ENCODE measurements around the gene ITGA6. TPM values are rescaled to one million over a fixed set of nuclear protein-coding genes. Genes with fewer than 3 reads are reported as not detected.
A peak's percentile ranks its signal among the peaks of the same experiment; 100 is the strongest.

The ITGA6 gene
- total and polyA plus RNA-seq, 5 donors from 2014 or later = 39.2 to 68.5 (median 50.3) TPM

- no peak overlapping the region for H3K4me3 ChIP-seq (ENCODE audit: low read depth, low read length)
- H3K9me3 ChIP-seq (ENCODE audit: control insufficient read depth in 2 of 2, low read length in 2 of 2) = no peaks in the 10 kb centered on the region
- H3K36me3 Mint-ChIP-seq = no peaks in the 10 kb centered on the region
- no peaks in the 10 kb centered on the region for H3K36me3 ChIP-seq (ENCODE audit: control insufficient read depth, insufficient read depth, low read length)
- no peaks in the 10 kb centered on the region for H3K4me1 ChIP-seq (ENCODE audit: control insufficient read depth, insufficient read depth, low read length, poor library complexity, severe bottlenecking)
- H3K4me1 Mint-ChIP-seq = no peaks in the 10 kb centered on the region
- no peak overlapping the region for H3K27ac Mint-ChIP-seq
- DNase-seq (no peak), ATAC-seq (ENCODE audit: low read depth in 2 of 2) (no peak)
- no peaks in the 10 kb centered on the region for H3K27me3 Mint-ChIP-seq
- no peak overlapping the region for H3K4me3 Mint-ChIP-seq
- peaks cover 4% of the 10 kb centered on the region for H3K27me3 ChIP-seq (ENCODE audit: control insufficient read depth, insufficient read depth, low read length)
- H3K9me3 Mint-ChIP-seq = no peaks in the 10 kb centered on the region
- no peak overlapping the region for H3K27ac ChIP-seq (ENCODE audit: insufficient read depth, low read length, poor library complexity, severe bottlenecking)
Observed at GRCh38 chr2:172397148-172397834, 30.1 kb upstream of the ITGA6 start.

- H3K4me3 Mint-ChIP-seq = no peak overlapping the region
- Histone ChIP-seq H3K4me3 (ENCODE audit: low read depth, low read length) (no peak overlapping the region), H3K27me3 (ENCODE audit: control insufficient read depth, insufficient read depth, low read length) (peaks cover 4% of the 10 kb centered on the region), H3K27ac (ENCODE audit: insufficient read depth, low read length, poor library complexity, severe bottlenecking) (no peak overlapping the region), H3K36me3 (ENCODE audit: control insufficient read depth, insufficient read depth, low read length) (no peaks in the 10 kb centered on the region), H3K4me1 (ENCODE audit: control insufficient read depth, insufficient read depth, low read length, poor library complexity, severe bottlenecking) (no peaks in the 10 kb centered on the region), H3K9me3 (ENCODE audit: control insufficient read depth in 2 of 2, low read length in 2 of 2) (no peaks in the 10 kb centered on the region)
- DNase-seq (no peak), ATAC-seq (ENCODE audit: low read depth in 2 of 2) (no peak)
- H3K9me3 Mint-ChIP-seq = no peaks in the 10 kb centered on the region
- no peaks in the 10 kb centered on the region for H3K36me3 Mint-ChIP-seq
- no peaks in the 10 kb centered on the region for H3K27me3 Mint-ChIP-seq
- no peak overlapping the region for H3K27ac Mint-ChIP-seq
- no peaks in the 10 kb centered on the region for H3K4me1 Mint-ChIP-seq
Observed at GRCh38 chr2:172398440-172398839, 28.9 kb upstream of the ITGA6 start.

DNA sequence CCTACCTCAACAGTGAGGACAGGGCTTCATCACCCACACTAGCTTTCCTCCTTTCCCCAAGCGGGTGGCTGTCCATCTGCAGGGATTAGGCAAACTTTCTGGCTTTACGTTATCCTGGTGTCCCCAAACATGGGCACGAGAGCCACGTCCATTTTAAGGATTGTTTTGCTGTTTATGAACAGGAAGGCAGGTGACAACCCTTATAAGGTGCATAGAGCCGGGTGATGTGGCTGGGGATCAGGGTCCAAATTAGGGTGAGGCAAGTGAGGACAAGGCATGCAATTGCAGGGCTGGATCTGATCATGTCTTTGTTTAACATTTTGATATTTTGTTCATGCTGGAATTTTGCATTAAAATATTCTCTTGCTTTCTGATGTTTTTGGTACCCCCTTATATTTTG is 27.6 kb upstream of the ITGA6 start:
- H3K27ac Mint-ChIP-seq = no peak overlapping the region
- peaks cover 3% of the 10 kb centered on the region for H3K27me3 Mint-ChIP-seq
- Histone ChIP-seq H3K9me3 (ENCODE audit: control insufficient read depth in 2 of 2, low read length in 2 of 2) (no peaks in the 10 kb centered on the region), H3K36me3 (ENCODE audit: control insufficient read depth, insufficient read depth, low read length) (no peaks in the 10 kb centered on the region), H3K27me3 (ENCODE audit: control insufficient read depth, insufficient read depth, low read length) (peaks cover 4% of the 10 kb centered on the region), H3K4me1 (ENCODE audit: control insufficient read depth, insufficient read depth, low read length, poor library complexity, severe bottlenecking) (no peaks in the 10 kb centered on the region), H3K4me3 (ENCODE audit: low read depth, low read length) (no peak overlapping the region), H3K27ac (ENCODE audit: insufficient read depth, low read length, poor library complexity, severe bottlenecking) (no peak overlapping the region)
- peak overlapping the region in 1 of 4 donors; percentile 21 for H3K4me3 Mint-ChIP-seq
- H3K9me3 Mint-ChIP-seq = no peaks in the 10 kb centered on the region
- no peak for DNase-seq
- no peak for ATAC-seq (ENCODE audit: low read depth in 2 of 2)
- no peaks in the 10 kb centered on the region for H3K36me3 Mint-ChIP-seq
- no peaks in the 10 kb centered on the region for H3K4me1 Mint-ChIP-seq

- Mint-ChIP-seq H3K27me3 (peaks cover 20% of the 10 kb centered on the region), H3K27ac (no peak overlapping the region)
- no peak for ATAC-seq (ENCODE audit: low read depth in 2 of 2)
Observed at GRCh38 chr2:172402198-172402597, 25.2 kb upstream of the ITGA6 start.

GRCh38 chr2:172403402-172403801 is 24.0 kb upstream of the ITGA6 start:
- H3K27me3 Mint-ChIP-seq = peaks cover 32% of the 10 kb centered on the region

More at GRCh38 chr2:172402198-172402597, 25.2 kb upstream of the ITGA6 start:
- H3K4me3 ChIP-seq (ENCODE audit: low read depth, low read length) = no peak overlapping the region
- H3K4me3 Mint-ChIP-seq = no peak overlapping the region
- no peaks in the 10 kb centered on the region for H3K4me1 ChIP-seq (ENCODE audit: control insufficient read depth, insufficient read depth, low read length, poor library complexity, severe bottlenecking)
- no peaks in the 10 kb centered on the region for H3K36me3 Mint-ChIP-seq
- no peaks in the 10 kb centered on the region for H3K36me3 ChIP-seq (ENCODE audit: control insufficient read depth, insufficient read depth, low read length)
- no peak for DNase-seq
- H3K9me3 Mint-ChIP-seq = peaks cover 0 to 2% (median 0%) of the 10 kb centered on the region in 7 donors
- no peaks in the 10 kb centered on the region for H3K4me1 Mint-ChIP-seq
- H3K27me3 ChIP-seq (ENCODE audit: control insufficient read depth, insufficient read depth, low read length) = peaks cover 1% of the 10 kb centered on the region
- H3K9me3 ChIP-seq (ENCODE audit: control insufficient read depth in 2 of 2, low read length in 2 of 2) = no peaks in the 10 kb centered on the region
- no peak overlapping the region for H3K27ac ChIP-seq (ENCODE audit: insufficient read depth, low read length, poor library complexity, severe bottlenecking)

GRCh38 chr2:172403881-172404468 is 23.4 kb upstream of the ITGA6 start:
- Mint-ChIP-seq H3K27me3 (peaks cover 38% of the 10 kb centered on the region), H3K9me3 (peaks cover 0 to 2% (median 0%) of the 10 kb centered on the region in 7 donors), H3K36me3 (no peaks in the 10 kb centered on the region), H3K4me1 (peaks cover 0 to 2% (median 0%) of the 10 kb centered on the region in 4 donors), H3K4me3 (no peak overlapping the region), H3K27ac (peak overlapping the region in 1 of 3 donors; percentile 28)
- DNase-seq = no peak
- H3K36me3 ChIP-seq (ENCODE audit: control insufficient read depth, insufficient read depth, low read length) = no peaks in the 10 kb centered on the region
- no peak overlapping the region for H3K27ac ChIP-seq (ENCODE audit: insufficient read depth, low read length, poor library complexity, severe bottlenecking)
- H3K9me3 ChIP-seq (ENCODE audit: control insufficient read depth in 2 of 2, low read length in 2 of 2) = no peaks in the 10 kb centered on the region
- ATAC-seq (ENCODE audit: low read depth in 2 of 2) = no peak
- H3K4me3 ChIP-seq (ENCODE audit: low read depth, low read length) = no peak overlapping the region
- peaks cover 4% of the 10 kb centered on the region for H3K4me1 ChIP-seq (ENCODE audit: control insufficient read depth, insufficient read depth, low read length, poor library complexity, severe bottlenecking)
- peaks cover 5% of the 10 kb centered on the region for H3K27me3 ChIP-seq (ENCODE audit: control insufficient read depth, insufficient read depth, low read length)

More at GRCh38 chr2:172403402-172403801, 24.0 kb upstream of the ITGA6 start:
- Histone ChIP-seq H3K36me3 (ENCODE audit: control insufficient read depth, insufficient read depth, low read length) (no peaks in the 10 kb centered on the region), H3K4me3 (ENCODE audit: low read depth, low read length) (no peak overlapping the region), H3K9me3 (ENCODE audit: control insufficient read depth in 2 of 2, low read length in 2 of 2) (no peaks in the 10 kb centered on the region), H3K27ac (ENCODE audit: insufficient read depth, low read length, poor library complexity, severe bottlenecking) (no peak overlapping the region), H3K4me1 (ENCODE audit: control insufficient read depth, insufficient read depth, low read length, poor library complexity, severe bottlenecking) (no peaks in the 10 kb centered on the region), H3K27me3 (ENCODE audit: control insufficient read depth, insufficient read depth, low read length) (peaks cover 6% of the 10 kb centered on the region)
- Mint-ChIP-seq H3K36me3 (no peaks in the 10 kb centered on the region), H3K27ac (peak overlapping the region in 1 of 3 donors; percentile 28), H3K4me1 (no peaks in the 10 kb centered on the region), H3K4me3 (no peak overlapping the region), H3K9me3 (peaks cover 0 to 2% (median 0%) of the 10 kb centered on the region in 7 donors)
- ATAC-seq (ENCODE audit: low read depth in 2 of 2) (no peak), DNase-seq (no peak)

GRCh38 chr2:172404824-172405223 is 22.6 kb upstream of the ITGA6 start:
- no peak overlapping the region for H3K4me3 Mint-ChIP-seq
- H3K9me3 Mint-ChIP-seq = peaks cover 0 to 2% (median 0%) of the 10 kb centered on the region in 7 donors
- no peak for ATAC-seq (ENCODE audit: low read depth in 2 of 2)
- Histone ChIP-seq H3K4me3 (ENCODE audit: low read depth, low read length) (no peak overlapping the region), H3K27ac (ENCODE audit: insufficient read depth, low read length, poor library complexity, severe bottlenecking) (no peak overlapping the region), H3K9me3 (ENCODE audit: control insufficient read depth in 2 of 2, low read length in 2 of 2) (no peaks in the 10 kb centered on the region), H3K36me3 (ENCODE audit: control insufficient read depth, insufficient read depth, low read length) (no peaks in the 10 kb centered on the region), H3K27me3 (ENCODE audit: control insufficient read depth, insufficient read depth, low read length) (peaks cover 8% of the 10 kb centered on the region), H3K4me1 (ENCODE audit: control insufficient read depth, insufficient read depth, low read length, poor library complexity, severe bottlenecking) (peaks cover 5% of the 10 kb centered on the region)
- peaks cover 43% of the 10 kb centered on the region for H3K27me3 Mint-ChIP-seq
- H3K27ac Mint-ChIP-seq = no peak overlapping the region
- peaks cover 0 to 3% (median 0%) of the 10 kb centered on the region in 4 donors for H3K4me1 Mint-ChIP-seq
- no peaks in the 10 kb centered on the region for H3K36me3 Mint-ChIP-seq
- no peak for DNase-seq

DNA sequence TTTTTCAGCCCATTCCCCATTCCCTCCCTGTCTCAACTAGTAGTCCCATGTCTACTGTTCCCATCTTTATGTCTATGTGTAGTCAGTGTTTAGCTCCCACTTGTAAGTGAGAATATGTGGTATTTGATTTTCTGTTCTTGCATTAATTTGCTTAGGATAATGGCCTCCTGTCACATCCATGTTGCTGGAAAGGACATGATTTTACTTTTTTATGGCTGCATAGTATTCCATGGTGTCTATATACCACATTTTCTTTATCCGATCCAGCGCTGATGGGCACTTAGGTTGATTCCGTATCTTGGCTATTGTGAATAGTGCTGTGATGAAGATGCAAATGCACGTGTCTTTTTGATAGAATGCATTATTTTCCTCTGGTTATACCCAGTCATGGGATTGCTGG is 21.7 kb upstream of the ITGA6 start:
- Histone ChIP-seq H3K9me3 (ENCODE audit: control insufficient read depth in 2 of 2, low read length in 2 of 2) (no peaks in the 10 kb centered on the region), H3K4me3 (ENCODE audit: low read depth, low read length) (no peak overlapping the region), H3K27me3 (ENCODE audit: control insufficient read depth, insufficient read depth, low read length) (peaks cover 8% of the 10 kb centered on the region), H3K27ac (ENCODE audit: insufficient read depth, low read length, poor library complexity, severe bottlenecking) (no peak overlapping the region), H3K4me1 (ENCODE audit: control insufficient read depth, insufficient read depth, low read length, poor library complexity, severe bottlenecking) (peaks cover 5% of the 10 kb centered on the region), H3K36me3 (ENCODE audit: control insufficient read depth, insufficient read depth, low read length) (no peaks in the 10 kb centered on the region)
- no peak overlapping the region for H3K27ac Mint-ChIP-seq
- peaks cover 0 to 3% (median 0%) of the 10 kb centered on the region in 4 donors for H3K4me1 Mint-ChIP-seq
- ATAC-seq (ENCODE audit: low read depth in 2 of 2) (no peak), DNase-seq (no peak)
- H3K9me3 Mint-ChIP-seq = peaks cover 0 to 2% (median 0%) of the 10 kb centered on the region in 7 donors
- peaks cover 43% of the 10 kb centered on the region for H3K27me3 Mint-ChIP-seq
- H3K36me3 Mint-ChIP-seq = no peaks in the 10 kb centered on the region
- no peak overlapping the region for H3K4me3 Mint-ChIP-seq
